ENCODE data around the gene LRRC23. TPM values are rescaled to one million over a fixed set of nuclear protein-coding genes. Genes with fewer than 3 reads are reported as not detected.

Gene LRRC23
- 1.9 and 3.8 TPM in 2 replicates for total RNA-seq

GRCh38 chr12:6904280-6905276, at the start of gene LRRC23:
TSS of gene LRRC23 (plus strand) at chr12:6904822. CDS start at chr12:6905634, 812 bp downstream.

GRCh38 chr12:6867413-6868210, 37.0 kb upstream of the LRRC23 start, which contains the start of gene TPI1:
TSS of gene TPI1 (plus strand) at chr12:6867531. CDS start at chr12:6867567, 36 bp downstream.

GRCh38 chr12:6873094-6874014, 31.3 kb upstream of the LRRC23 start, which contains the start of gene SPSB2:
TSS of gene SPSB2 (minus strand) at chr12:6873303. CDS start at chr12:6872901, 402 bp downstream.

GRCh38 chr12:6914246-6914946, 9.8 kb downstream of the LRRC23 start, which contains the start of gene ENO2:
TSS of gene ENO2 (plus strand) at chr12:6914580. CDS start at chr12:6915833, 1,253 bp downstream.

GRCh38 chr12:6927379-6928021, 22.9 kb downstream of the LRRC23 start, which contains the start of gene ATN1:
TSS of gene ATN1 (plus strand) at chr12:6927959. CDS start at chr12:6934002, 6,043 bp downstream.

GRCh38 chr12:6943722-6944380, 39.2 kb downstream of the LRRC23 start, which contains the start of the genes C12orf57 and RNU7-1:
TSS of gene C12orf57 (plus strand) at chr12:6944022. CDS start at chr12:6944122, 100 bp downstream.
TSS of gene RNU7-1 (plus strand) at chr12:6943816.

GRCh38 chr12:6950811-6951540, 46.4 kb downstream of the LRRC23 start, which contains the start of gene PTPN6:
TSS of gene PTPN6 (plus strand) at chr12:6951356. CDS start at chr12:6951513, 157 bp downstream.

Other genes starting within 250 kb of the LRRC23 start
- gene ING4, start 241.7 kb upstream of the LRRC23 start, total RNA-seq: 27.2 and 43.3 TPM in 2 replicates
- gene ZNF384, start 215.4 kb upstream of the LRRC23 start, total RNA-seq: 6.5 and 18.5 TPM in 2 replicates
- gene PIANP, start 204.0 kb upstream of the LRRC23 start, total RNA-seq: not detected in 2 replicates
- gene COPS7A, start 180.8 kb upstream of the LRRC23 start, total RNA-seq: 27.8 and 75.8 TPM in 2 replicates
- gene MLF2, start 151.7 kb upstream of the LRRC23 start, total RNA-seq: 75.8 and 151 TPM in 2 replicates
- 50.5 and 163 TPM in 2 replicates for gene PTMS, start 138.5 kb upstream of the LRRC23 start, total RNA-seq
- 0.13 and 0.16 TPM in 2 replicates for gene LAG3, start 132.3 kb upstream of the LRRC23 start, total RNA-seq
- gene CD4, start 115.3 kb upstream of the LRRC23 start, total RNA-seq: not detected in 2 replicates
- gene GPR162, start 83.0 kb upstream of the LRRC23 start, total RNA-seq: 0.50 and 1.5 TPM in 2 replicates
- gene P3H3, start 76.4 kb upstream of the LRRC23 start, total RNA-seq: 10.4 and 30.2 TPM in 2 replicates
- gene GNB3, start 63.9 kb upstream of the LRRC23 start, total RNA-seq: 0.44 TPM in 1 of 2 replicates, not detected in the other
- gene CDCA3, start 53.5 kb upstream of the LRRC23 start, total RNA-seq: 7.0 and 13.4 TPM in 2 replicates
- 72.7 and 101 TPM in 2 replicates for gene USP5, start 52.7 kb upstream of the LRRC23 start, total RNA-seq
- gene TPI1, start 37.3 kb upstream of the LRRC23 start, total RNA-seq: 873 and 896 TPM in 2 replicates
- gene SPSB2, start 31.5 kb upstream of the LRRC23 start, total RNA-seq: 3.6 and 4.0 TPM in 2 replicates
- gene ENO2, start 9.8 kb downstream of the LRRC23 start, total RNA-seq: 3.4 and 6.9 TPM in 2 replicates
- 13.4 and 23.4 TPM in 2 replicates for gene ATN1, start 23.1 kb downstream of the LRRC23 start, total RNA-seq
- not detected in 2 replicates for gene RNU7-1, start 39.0 kb downstream of the LRRC23 start, total RNA-seq
- gene C12orf57, start 39.2 kb downstream of the LRRC23 start, total RNA-seq: 97.1 and 106 TPM in 2 replicates
- gene PTPN6, start 46.5 kb downstream of the LRRC23 start, total RNA-seq: 0.97 and 3.2 TPM in 2 replicates
- gene PHB2, start 65.8 kb downstream of the LRRC23 start, total RNA-seq: 107 and 147 TPM in 2 replicates
- 35.9 and 41.9 TPM in 2 replicates for gene EMG1, start 66.1 kb downstream of the LRRC23 start, total RNA-seq
- gene LPCAT3, start 113.7 kb downstream of the LRRC23 start, total RNA-seq: 8.1 and 10.6 TPM in 2 replicates
- 0.16 and 0.82 TPM in 2 replicates for gene C1S, start 155.9 kb downstream of the LRRC23 start, total RNA-seq
- gene C1R, start 187.6 kb downstream of the LRRC23 start, total RNA-seq: 1.0 and 4.0 TPM in 2 replicates
- gene C1RL, start 204.4 kb downstream of the LRRC23 start, total RNA-seq: 12.1 and 23.2 TPM in 2 replicates
- 0.32 and 0.38 TPM in 2 replicates for gene RBP5, start 224.1 kb downstream of the LRRC23 start, total RNA-seq
- gene CLSTN3, start 225.5 kb downstream of the LRRC23 start, total RNA-seq: 13.1 and 41.0 TPM in 2 replicates